Esophagus muscularis mucosa (tissue), 4 donors: ENCODE measurements around the gene UBE2S. TPM values are rescaled to one million over a fixed set of nuclear protein-coding genes. Genes with fewer than 3 reads are reported as not detected.

Source experiments
- DNase-seq: peaks from one replicate; pipeline ENCODE4 v3.0.0-alpha.2; 2017; ENCODE audit errors: extremely low spot score
- H3K27ac ChIP-seq, 4 donors: fragments of 200-600 bp; sonication (generic); replicated peaks in 1 of 4; 1 replicate in 3 of 4; 2 replicates in 1 of 4; pipeline ENCODE4 v1.5.1; 2016 to 2019; ENCODE audit warnings: mild to moderate bottlenecking in 1 of 4
- H3K27me3 ChIP-seq, 4 donors: fragments of 200-600 bp; sonication (generic); one replicate each; pipeline versions ENCODE4 v1.5.1 to v1.6.0; 2016 to 2019
- H3K36me3 ChIP-seq, 4 donors: fragments of 200-600 bp; sonication (generic); one replicate each; pipeline ENCODE4 v1.5.1; 2016 to 2019
- H3K4me1 ChIP-seq, 4 donors: fragments of 200-600 bp; sonication (generic); one replicate each; pipeline ENCODE4 v1.5.1; 2016 to 2019
- H3K4me3 ChIP-seq, 4 donors: fragments of 200-600 bp; sonication (generic); 1 replicate in 2 of 4; 2 replicates in 2 of 4; pipeline ENCODE4 v1.5.1; 2016 to 2019; ENCODE audit warnings: mild to moderate bottlenecking in 4 of 4, moderate library complexity in 1 of 4
- H3K9me3 ChIP-seq, 4 donors: fragments of 200-600 bp; sonication (generic); 1 replicate in 3 of 4; 2 replicates in 1 of 4; pipeline ENCODE4 v1.5.1; 2016 to 2019
- CTCF ChIP-seq, 3 experiments: fragments of 200-600 bp in 2 of 3; fragments of 450-650 bp in 1 of 3; sonication (generic) in 2 of 3; IDR thresholded peaks; one replicate each; pipeline ENCODE4 v1.5.1; 2017 to 2019; ENCODE audit warnings: antibody characterized with exemption in 3 of 3, mild to moderate bottlenecking in 2 of 3, moderate library complexity in 1 of 3
- EP300 ChIP-seq: sonication (generic); formaldehyde crosslinking; IDR thresholded peaks from one replicate; pipeline ENCODE4 v1.6.1; 2017; ENCODE audit warnings: antibody characterized with exemption
- POLR2A ChIP-seq: fragments of 450-650 bp; IDR thresholded peaks from one replicate; pipeline ENCODE4 v1.6.1; 2017; ENCODE audit warnings: antibody characterized with exemption, moderate library complexity, mild to moderate bottlenecking, low read depth
- POLR2AphosphoS5 ChIP-seq, 2 donors: sonication (generic); formaldehyde crosslinking; IDR thresholded peaks; one replicate each; pipeline ENCODE4 v1.6.1; 2017; ENCODE audit warnings: antibody characterized with exemption in 2 of 2
- WGBS: methylation state at CpG from one replicate; pipeline ENCODE4 v1.1.5; 2018; 5-methylcytosine and 5-hydroxymethylcytosine counted together
- intact Hi-C: fragments of 100-400 bp; cut with DNase I; formaldehyde crosslinking; loops from one replicate; pipeline ENCODE4 v1.15.1; 2023
- total RNA-seq, 4 donors: library from RNA; depleted of rRNA; stranded (reverse); fragments of >200 nt; gene quantifications; one replicate each; pipeline versions ENCODE4 v1.1.0 to v1.2.1, GENCODE V29; 2016

UBE2S gene
- total RNA-seq, 4 donors from 2014 or later: 9.1 to 37.9 (median 22.0) TPM

- Histone ChIP-seq H3K27me3 (no peaks in the 10 kb centered on the region), H3K4me3 (no peak overlapping the region), H3K36me3 (peaks cover 3 to 47% (median 34%) of the 10 kb centered on the region in 4 donors), H3K9me3 (no peaks in the 10 kb centered on the region), H3K4me1 (peaks cover 14 to 40% (median 32%) of the 10 kb centered on the region in 4 donors), H3K27ac (no peak overlapping the region)
- no peak for TF ChIP-seq POLR2AphosphoS5 (IDR thresholded peaks at IDR 0.05)
- TF ChIP-seq CTCF (IDR thresholded peaks at IDR 0.05): no peak
- TF ChIP-seq POLR2A: no peak
- TF ChIP-seq EP300: no peak
- WGBS: 61% methylated on average over 18 of the region's 18 CpGs
- intact Hi-C loops: no loop called here
- DNase-seq: no peak
Measured at GRCh38 chr19:55392820-55393761, 14.5 kb downstream of the UBE2S start.

- no peak for DNase-seq
- H3K4me3 ChIP-seq: no peak overlapping the region
- peaks cover 26 to 51% (median 44%) of the 10 kb centered on the region in 4 donors for H3K4me1 ChIP-seq
- H3K27me3 ChIP-seq: no peaks in the 10 kb centered on the region
- H3K36me3 ChIP-seq: peaks cover 8 to 58% (median 45%) of the 10 kb centered on the region in 4 donors
- no peaks in the 10 kb centered on the region for H3K9me3 ChIP-seq
- peak in 1 of 2 donors; percentile 18 for TF ChIP-seq POLR2AphosphoS5 (IDR thresholded peaks at IDR 0.05)
- no peak for TF ChIP-seq POLR2A
- TF ChIP-seq CTCF (IDR thresholded peaks at IDR 0.05): no peak
- 76% methylated on average over 18 of the region's 18 CpGs for WGBS
- intact Hi-C loops: no loop called here
- no peak overlapping the region for H3K27ac ChIP-seq
Measured at GRCh38 chr19:55391702-55392615, 15.6 kb downstream of the UBE2S start.

- Histone ChIP-seq H3K27me3 (no peaks in the 10 kb centered on the region), H3K36me3 (peaks cover 8 to 61% (median 49%) of the 10 kb centered on the region in 4 donors), H3K9me3 (no peaks in the 10 kb centered on the region), H3K4me1 (peaks cover 32 to 58% (median 50%) of the 10 kb centered on the region in 4 donors), H3K27ac (no peak overlapping the region), H3K4me3 (no peak overlapping the region)
- DNase-seq: no peak
- 94% methylated on average over 3 of the region's 12 CpGs for WGBS
- TF ChIP-seq CTCF (IDR thresholded peaks at IDR 0.05) (no peak), POLR2A (no peak), POLR2AphosphoS5 (IDR thresholded peaks at IDR 0.05) (no peak), EP300 (no peak)
- intact Hi-C loops: no loop called here
Measured at GRCh38 chr19:55391191-55391670, 16.4 kb downstream of the UBE2S start.

GRCh38 chr19:55390461-55390880 lies 17.1 kb downstream of the UBE2S start:
- intact Hi-C loops: no loop called here
- Histone ChIP-seq H3K9me3 (no peaks in the 10 kb centered on the region), H3K36me3 (peaks cover 8 to 61% (median 49%) of the 10 kb centered on the region in 4 donors), H3K27me3 (no peaks in the 10 kb centered on the region), H3K4me1 (peaks cover 32 to 60% (median 50%) of the 10 kb centered on the region in 4 donors), H3K27ac (peak overlapping the region in 1 of 4 donors; percentile 24), H3K4me3 (no peak overlapping the region)
- 80% methylated on average over 7 of the region's 7 CpGs for WGBS
- no peak for TF ChIP-seq POLR2AphosphoS5 (IDR thresholded peaks at IDR 0.05)
- TF ChIP-seq POLR2A: no peak
- TF ChIP-seq CTCF (IDR thresholded peaks at IDR 0.05): no peak
- TF ChIP-seq EP300: no peak
- DNase-seq: no peak
